GM12892 (cell line): ENCODE results near the gene DHX58.

Experiments used
- POLR2A ChIP-seq: IDR thresholded peaks from 2 replicates; pipeline ENCODE4 v1.6.1; 2011; ENCODE audit warnings: low read depth, low read length, control low read depth
- TAF1 ChIP-seq: IDR thresholded peaks from 2 replicates; pipeline ENCODE4 v1.6.1; 2011; ENCODE audit warnings: low read depth, mild to moderate bottlenecking, control low read depth, low read length, borderline replicate concordance

- TF ChIP-seq POLR2A (no peak), TAF1 (no peak)
Observed at GRCh38 chr17:42051645-42052044, 60.9 kb downstream of the DHX58 start.
